Measurements from ENCODE around the gene AMOT. TPM values are rescaled to one million over a fixed set of nuclear protein-coding genes. Genes with fewer than 3 reads are reported as not detected.

Gene AMOT
- total RNA-seq, 6 donors from 2014 or later, result 4.2 to 18.9 (median 8.0) TPM

GRCh38 chrX:112785344-112785743 is 55.3 kb downstream of the AMOT start:
- no peak overlapping the region for H3K27ac ChIP-seq
- DNase-seq (no peak), ATAC-seq (ENCODE audit: low FRiP score in 2 of 2) (no peak)
- no peaks in the 10 kb centered on the region for H3K9me3 ChIP-seq
- H3K27me3 ChIP-seq, result no peaks in the 10 kb centered on the region
- peaks cover 0 to 4% (median 0%) of the 10 kb centered on the region in 4 donors for H3K36me3 ChIP-seq
- TF ChIP-seq POLR2AphosphoS5 (IDR thresholded peaks at IDR 0.05) (no peak), CTCF (IDR thresholded peaks at IDR 0.05) (no peak), POLR2A (IDR thresholded peaks at IDR 0.05) (no peak), EP300 (IDR thresholded peaks at IDR 0.05) (no peak)
- H3K4me1 ChIP-seq, result no peaks in the 10 kb centered on the region
- 61 to 68% methylated on average over 5 of the region's 5 CpGs for WGBS, 2 donors
- H3K4me3 ChIP-seq, result no peak overlapping the region

GRCh38 chrX:112784692-112785091 is 55.9 kb downstream of the AMOT start:
- DNase-seq (no peak), ATAC-seq (ENCODE audit: low FRiP score in 2 of 2) (no peak)
- Histone ChIP-seq H3K27ac (no peak overlapping the region), H3K4me3 (no peak overlapping the region), H3K4me1 (no peaks in the 10 kb centered on the region), H3K27me3 (no peaks in the 10 kb centered on the region), H3K9me3 (no peaks in the 10 kb centered on the region), H3K36me3 (no peaks in the 10 kb centered on the region)
- WGBS, 2 donors, result 84% methylated on average over 3 of the region's 3 CpGs; no CpG with 5 or more reads in 1 of the 2 donors
- TF ChIP-seq CTCF (IDR thresholded peaks at IDR 0.05), result no peak
- no peak for TF ChIP-seq EP300 (IDR thresholded peaks at IDR 0.05)
- no peak for TF ChIP-seq POLR2A (IDR thresholded peaks at IDR 0.05)
- no peak for TF ChIP-seq POLR2AphosphoS5 (IDR thresholded peaks at IDR 0.05)

GRCh38 chrX:112779139-112779538 is 61.5 kb downstream of the AMOT start:
- DNase-seq, result peak in 1 of 2 donors; percentile 24
- no peak overlapping the region for H3K4me3 ChIP-seq

GRCh38 chrX:112774651-112775293 is 65.9 kb downstream of the AMOT start:
- ATAC-seq (ENCODE audit: low FRiP score in 2 of 2), result no peak
- DNase-seq, result no peak
- TF ChIP-seq POLR2AphosphoS5 (IDR thresholded peaks at IDR 0.05), result no peak
- TF ChIP-seq EP300 (IDR thresholded peaks at IDR 0.05), result no peak
- no peak for TF ChIP-seq POLR2A (IDR thresholded peaks at IDR 0.05)
- no peak for TF ChIP-seq CTCF (IDR thresholded peaks at IDR 0.05)
- Histone ChIP-seq H3K9me3 (no peaks in the 10 kb centered on the region), H3K36me3 (peaks cover 0 to 4% (median 0%) of the 10 kb centered on the region in 4 donors), H3K4me3 (no peak overlapping the region), H3K27ac (no peak overlapping the region), H3K27me3 (no peaks in the 10 kb centered on the region), H3K4me1 (no peaks in the 10 kb centered on the region)
- 69 to 89% methylated on average over 7 to 10 of the region's 10 CpGs for WGBS, 2 donors

More at GRCh38 chrX:112779139-112779538, 61.5 kb downstream of the AMOT start:
- 84 to 100% methylated on average over 8 to 9 of the region's 9 CpGs for WGBS, 2 donors
- Histone ChIP-seq H3K27ac (no peak overlapping the region), H3K4me1 (no peaks in the 10 kb centered on the region), H3K9me3 (no peaks in the 10 kb centered on the region), H3K36me3 (peaks cover 0 to 4% (median 0%) of the 10 kb centered on the region in 4 donors), H3K27me3 (no peaks in the 10 kb centered on the region)
- TF ChIP-seq POLR2A (IDR thresholded peaks at IDR 0.05) (no peak), CTCF (IDR thresholded peaks at IDR 0.05) (no peak), EP300 (IDR thresholded peaks at IDR 0.05) (no peak), POLR2AphosphoS5 (IDR thresholded peaks at IDR 0.05) (no peak)
- no peak for ATAC-seq (ENCODE audit: low FRiP score in 2 of 2)

GRCh38 chrX:112774142-112774541 is 66.5 kb downstream of the AMOT start:
- H3K27me3 ChIP-seq, result no peaks in the 10 kb centered on the region
- no peaks in the 10 kb centered on the region for H3K4me1 ChIP-seq
- no peak overlapping the region for H3K27ac ChIP-seq
- peaks cover 0 to 3% (median 0%) of the 10 kb centered on the region in 4 donors for H3K36me3 ChIP-seq
- 59 to 91% methylated on average over 4 of the region's 4 CpGs for WGBS, 2 donors
- no peaks in the 10 kb centered on the region for H3K9me3 ChIP-seq
- TF ChIP-seq CTCF (IDR thresholded peaks at IDR 0.05) (no peak), POLR2AphosphoS5 (IDR thresholded peaks at IDR 0.05) (no peak), EP300 (IDR thresholded peaks at IDR 0.05) (no peak), POLR2A (IDR thresholded peaks at IDR 0.05) (no peak)
- DNase-seq (no peak), ATAC-seq (ENCODE audit: low FRiP score in 2 of 2) (no peak)
- H3K4me3 ChIP-seq, result no peak overlapping the region
